Epithelial cell of esophagus (primary cell): ENCODE data around the gene PTPRK.

Source experiments
- DNase-seq: peaks from one replicate; pipeline ENCODE4 v3.0.0; 2010; ENCODE audit warnings: low read depth
- H3K4me3 ChIP-seq: 2 replicates; pipeline ENCODE4 v1.5.1; 2011; ENCODE audit warnings: mild to moderate bottlenecking, low read length, control low read depth
- TF ChIP-seq, protein P1 (sequence below): IDR thresholded peaks from 2 replicates; pipeline ENCODE4 v1.5.1; 2011; ENCODE audit warnings: low read depth, mild to moderate bottlenecking, low read length, control low read depth, inconsistent platforms; ENCODE audit not compliant: insufficient read depth; ENCODE audit errors: missing control alignments

Gene PTPRK

DNA sequence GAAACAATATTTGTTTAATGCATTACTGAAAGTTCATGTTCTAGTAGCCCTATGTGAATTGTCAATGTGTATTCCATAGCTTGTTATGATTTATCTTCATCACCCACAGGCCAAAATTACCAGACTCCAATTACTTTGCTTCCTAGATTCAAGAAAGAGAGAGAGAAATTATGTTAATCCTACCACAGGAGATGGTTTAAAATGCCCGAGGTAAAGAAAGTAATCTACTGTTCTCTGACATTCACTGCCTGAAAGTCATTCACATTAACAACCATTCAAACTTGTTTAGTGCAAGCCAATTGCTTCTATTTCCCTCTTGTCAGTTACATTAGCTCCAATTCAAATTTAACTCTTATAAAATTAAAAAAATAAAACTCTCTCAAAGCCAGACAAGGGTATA, 359.1 kb downstream of the PTPRK start:
- H3K4me3 ChIP-seq, result no peak overlapping the region
- DNase-seq, result no peak
- TF ChIP-seq, protein P1, sequence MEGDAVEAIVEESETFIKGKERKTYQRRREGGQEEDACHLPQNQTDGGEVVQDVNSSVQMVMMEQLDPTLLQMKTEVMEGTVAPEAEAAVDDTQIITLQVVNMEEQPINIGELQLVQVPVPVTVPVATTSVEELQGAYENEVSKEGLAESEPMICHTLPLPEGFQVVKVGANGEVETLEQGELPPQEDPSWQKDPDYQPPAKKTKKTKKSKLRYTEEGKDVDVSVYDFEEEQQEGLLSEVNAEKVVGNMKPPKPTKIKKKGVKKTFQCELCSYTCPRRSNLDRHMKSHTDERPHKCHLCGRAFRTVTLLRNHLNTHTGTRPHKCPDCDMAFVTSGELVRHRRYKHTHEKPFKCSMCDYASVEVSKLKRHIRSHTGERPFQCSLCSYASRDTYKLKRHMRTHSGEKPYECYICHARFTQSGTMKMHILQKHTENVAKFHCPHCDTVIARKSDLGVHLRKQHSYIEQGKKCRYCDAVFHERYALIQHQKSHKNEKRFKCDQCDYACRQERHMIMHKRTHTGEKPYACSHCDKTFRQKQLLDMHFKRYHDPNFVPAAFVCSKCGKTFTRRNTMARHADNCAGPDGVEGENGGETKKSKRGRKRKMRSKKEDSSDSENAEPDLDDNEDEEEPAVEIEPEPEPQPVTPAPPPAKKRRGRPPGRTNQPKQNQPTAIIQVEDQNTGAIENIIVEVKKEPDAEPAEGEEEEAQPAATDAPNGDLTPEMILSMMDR, result no peak

DNA sequence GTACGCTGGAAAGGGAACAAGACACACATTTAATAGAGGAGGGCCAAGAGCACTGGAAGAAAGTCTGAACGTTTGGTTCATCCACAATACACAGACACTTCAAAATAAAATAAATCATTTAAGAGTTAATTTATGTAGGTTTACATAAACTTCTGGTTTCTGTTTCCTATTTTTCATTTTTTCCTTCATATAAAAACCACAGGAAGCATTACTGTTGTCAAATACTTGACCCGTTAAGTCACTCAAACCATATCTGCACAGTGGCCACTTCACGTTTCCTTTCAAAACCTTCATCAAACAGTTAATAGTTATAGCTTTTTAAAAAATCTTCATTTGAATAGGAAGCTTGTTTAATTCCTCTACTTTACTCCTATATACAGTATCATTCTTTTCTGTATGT, 361.9 kb downstream of the PTPRK start:
- no peak overlapping the region for H3K4me3 ChIP-seq
- TF ChIP-seq, protein P1, result no peak
- DNase-seq, result no peak

DNA sequence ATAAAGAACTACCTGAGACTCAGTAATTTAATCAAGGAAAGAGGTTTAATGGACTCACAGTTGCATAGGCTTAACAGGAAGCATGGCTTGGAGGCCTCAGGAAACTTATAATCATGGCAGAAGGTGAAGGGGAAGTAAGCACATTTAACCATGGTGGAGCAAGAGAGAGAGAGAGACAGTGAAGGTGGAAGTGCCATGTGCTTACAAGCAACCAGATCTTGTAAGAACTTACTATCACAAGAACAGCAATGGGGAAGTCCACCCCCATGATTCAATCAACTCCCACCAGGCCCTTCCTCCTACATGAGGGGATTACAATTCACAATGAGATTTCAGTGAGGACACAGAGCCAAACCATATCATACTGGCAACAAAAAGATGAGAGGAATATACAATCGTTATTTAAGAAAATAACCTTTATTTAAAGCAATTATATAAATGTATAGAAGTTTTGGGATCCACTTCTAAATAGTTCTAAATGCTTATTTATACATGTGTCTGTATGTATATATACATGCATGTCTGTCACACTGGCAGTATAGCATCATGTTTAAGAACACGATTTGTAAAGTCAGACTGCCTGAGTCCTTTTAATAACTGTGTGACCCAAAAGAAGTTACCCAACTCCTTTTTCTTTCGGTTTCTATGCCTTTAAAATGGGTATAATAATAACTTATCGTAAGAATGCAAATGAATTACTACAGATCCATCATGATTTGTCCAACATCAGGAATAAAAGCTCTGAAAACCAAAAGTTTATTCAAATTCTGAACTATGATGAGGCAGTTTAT, 363.9 kb downstream of the PTPRK start:
- no peak overlapping the region for H3K4me3 ChIP-seq
- TF ChIP-seq, protein P1, result no peak
- no peak for DNase-seq

DNA sequence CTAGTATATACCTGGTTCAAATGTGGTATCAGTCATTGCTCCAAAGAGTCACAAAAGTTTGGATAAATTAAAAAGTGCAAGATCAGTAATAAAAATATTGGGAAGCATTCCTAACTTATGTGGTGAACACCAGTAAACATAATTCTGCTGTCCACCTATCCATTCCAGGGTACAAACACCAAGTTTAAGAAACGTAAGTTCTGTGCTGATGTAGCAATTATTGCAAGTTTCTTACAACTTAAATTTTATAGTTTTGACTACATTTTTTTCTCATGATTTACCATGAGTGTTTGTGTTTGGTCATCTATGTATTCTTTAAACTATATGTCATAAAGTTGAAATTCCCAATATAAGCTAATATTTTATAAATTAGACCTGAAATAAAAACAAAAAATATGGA, 364.6 kb downstream of the PTPRK start:
- DNase-seq, result no peak
- TF ChIP-seq, protein P1, result no peak
- H3K4me3 ChIP-seq, result no peak overlapping the region

DNA sequence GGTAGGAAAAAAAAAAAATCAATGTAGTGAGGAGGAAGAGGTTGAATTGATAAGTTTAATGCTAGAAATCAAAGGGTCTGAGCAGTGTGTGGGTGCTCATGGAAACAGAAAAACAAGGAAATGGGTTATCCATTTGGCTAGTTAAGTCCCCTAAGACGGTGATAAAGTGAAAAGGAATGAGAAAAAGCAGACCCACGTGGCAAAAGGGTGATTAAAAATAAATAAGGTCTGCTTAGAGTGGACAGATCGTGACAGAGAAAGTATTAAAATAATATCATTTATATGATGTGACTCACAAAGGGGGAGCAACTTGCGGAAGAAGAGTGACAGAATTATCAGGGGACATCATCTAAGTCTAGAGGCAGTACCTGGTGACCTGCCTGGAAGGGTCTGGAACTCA, 367.8 kb downstream of the PTPRK start:
- TF ChIP-seq, protein P1, result no peak
- DNase-seq, result no peak
- no peak overlapping the region for H3K4me3 ChIP-seq

DNA sequence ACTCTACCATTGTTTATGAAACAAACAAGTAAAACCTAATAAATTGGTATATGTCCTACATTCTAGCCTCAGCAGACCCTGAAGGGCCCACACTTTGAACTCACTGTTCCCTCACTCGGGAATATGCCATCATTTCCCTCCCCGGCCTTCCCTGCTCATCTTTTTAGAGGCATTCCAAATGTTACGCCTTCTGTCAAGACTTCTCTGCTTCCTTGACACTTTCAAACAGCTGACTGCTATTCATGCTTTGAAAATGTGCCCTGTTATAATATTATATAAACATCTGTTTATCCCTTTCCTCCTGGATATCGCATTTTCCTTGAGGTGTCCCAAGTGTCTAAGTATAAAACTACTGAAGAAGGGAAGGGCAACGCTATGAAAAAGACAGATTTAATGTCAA, 370.0 kb downstream of the PTPRK start:
- TF ChIP-seq, protein P1, result no peak
- H3K4me3 ChIP-seq, result no peak overlapping the region

DNA sequence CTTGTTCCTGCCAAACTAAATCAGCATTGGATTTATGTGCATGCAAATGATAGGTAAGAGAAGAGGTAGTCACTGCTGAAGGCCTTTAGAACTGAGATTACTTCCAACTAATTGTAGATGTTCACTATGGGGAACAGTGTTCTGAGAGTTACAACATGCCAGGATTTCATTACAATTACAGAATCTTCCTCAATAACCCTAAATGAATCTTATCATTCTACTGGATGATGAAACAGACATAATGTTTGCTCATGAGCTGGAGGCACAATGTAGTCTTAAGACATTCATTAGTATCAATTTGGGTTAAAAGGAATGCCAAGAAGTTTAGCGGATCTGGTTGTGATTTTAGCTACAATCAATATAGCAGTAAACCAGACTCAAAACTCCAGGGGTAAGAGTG, 370.6 kb downstream of the PTPRK start:
- TF ChIP-seq, protein P1, result no peak
- no peak overlapping the region for H3K4me3 ChIP-seq
- no peak for DNase-seq

More for the DNA sequence above, 370.0 kb downstream of the PTPRK start:
- no peak for DNase-seq
